ENCODE measurements around the gene PLPPR1.

GRCh38 chr9:101299901-101300300, 271.4 kb downstream of the PLPPR1 start:
- TF ChIP-seq, protein P1, sequence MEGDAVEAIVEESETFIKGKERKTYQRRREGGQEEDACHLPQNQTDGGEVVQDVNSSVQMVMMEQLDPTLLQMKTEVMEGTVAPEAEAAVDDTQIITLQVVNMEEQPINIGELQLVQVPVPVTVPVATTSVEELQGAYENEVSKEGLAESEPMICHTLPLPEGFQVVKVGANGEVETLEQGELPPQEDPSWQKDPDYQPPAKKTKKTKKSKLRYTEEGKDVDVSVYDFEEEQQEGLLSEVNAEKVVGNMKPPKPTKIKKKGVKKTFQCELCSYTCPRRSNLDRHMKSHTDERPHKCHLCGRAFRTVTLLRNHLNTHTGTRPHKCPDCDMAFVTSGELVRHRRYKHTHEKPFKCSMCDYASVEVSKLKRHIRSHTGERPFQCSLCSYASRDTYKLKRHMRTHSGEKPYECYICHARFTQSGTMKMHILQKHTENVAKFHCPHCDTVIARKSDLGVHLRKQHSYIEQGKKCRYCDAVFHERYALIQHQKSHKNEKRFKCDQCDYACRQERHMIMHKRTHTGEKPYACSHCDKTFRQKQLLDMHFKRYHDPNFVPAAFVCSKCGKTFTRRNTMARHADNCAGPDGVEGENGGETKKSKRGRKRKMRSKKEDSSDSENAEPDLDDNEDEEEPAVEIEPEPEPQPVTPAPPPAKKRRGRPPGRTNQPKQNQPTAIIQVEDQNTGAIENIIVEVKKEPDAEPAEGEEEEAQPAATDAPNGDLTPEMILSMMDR (IDR thresholded peaks at IDR 0.05; ENCODE audit: extremely low read depth in 1 of 2, insufficient read depth in 1 of 2, low read depth in 1 of 2, low read length in 2 of 2) = no peak
- TF ChIP-seq EZH2 (IDR thresholded peaks at IDR 0.05; ENCODE audit: borderline replicate concordance, low read depth, low read length, severe bottlenecking) = no peak
- no peak for TF ChIP-seq POLR2AphosphoS5 (IDR thresholded peaks at IDR 0.05; ENCODE audit: insufficient read depth, low read depth, low read length)
- no peak for TF ChIP-seq POLR2A (IDR thresholded peaks at IDR 0.05; ENCODE audit: low read depth, low read length)
